Activated CD4-positive, alpha-beta T cell treated with anti-CD3 and anti-CD28 coated beads for 24 hours (primary cell): ENCODE results near the gene TAS2R42.
A peak's percentile ranks its signal among the peaks of the same experiment; 100 is the strongest.

ENCODE experiments used
- DNase-seq, 2 donors: peaks; one replicate each; pipeline ENCODE4 v3.0.0-alpha.2; 2020; ENCODE audit warnings: low read depth in 2 of 2

TAS2R42 gene, protein sequence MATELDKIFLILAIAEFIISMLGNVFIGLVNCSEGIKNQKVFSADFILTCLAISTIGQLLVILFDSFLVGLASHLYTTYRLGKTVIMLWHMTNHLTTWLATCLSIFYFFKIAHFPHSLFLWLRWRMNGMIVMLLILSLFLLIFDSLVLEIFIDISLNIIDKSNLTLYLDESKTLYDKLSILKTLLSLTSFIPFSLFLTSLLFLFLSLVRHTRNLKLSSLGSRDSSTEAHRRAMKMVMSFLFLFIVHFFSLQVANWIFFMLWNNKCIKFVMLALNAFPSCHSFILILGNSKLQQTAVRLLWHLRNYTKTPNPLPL

DNA sequence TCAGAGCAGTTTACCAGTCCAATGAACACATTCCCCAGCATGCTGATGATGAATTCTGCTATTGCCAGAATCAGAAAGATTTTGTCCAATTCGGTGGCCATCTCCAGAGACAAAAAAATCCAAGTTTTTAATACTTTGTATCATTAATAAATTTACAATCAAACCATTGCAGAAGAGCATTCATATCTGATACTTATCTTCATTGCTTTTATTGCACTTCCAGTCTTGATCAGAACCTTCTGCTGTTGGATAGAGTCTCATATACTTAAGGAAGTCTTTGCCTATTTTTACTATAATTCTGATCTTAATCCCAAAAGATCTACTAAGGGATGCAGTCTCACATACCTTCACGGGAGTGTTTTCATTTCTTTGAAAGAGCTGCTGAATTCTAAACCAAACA is at the start of gene TAS2R42:
Gene TAS2R42 (minus strand): TSS at position 101 of the 400 bp plus-strand sequence. CDS start 0 bp downstream, at position 101.
- DNase-seq = no peak

DNA sequence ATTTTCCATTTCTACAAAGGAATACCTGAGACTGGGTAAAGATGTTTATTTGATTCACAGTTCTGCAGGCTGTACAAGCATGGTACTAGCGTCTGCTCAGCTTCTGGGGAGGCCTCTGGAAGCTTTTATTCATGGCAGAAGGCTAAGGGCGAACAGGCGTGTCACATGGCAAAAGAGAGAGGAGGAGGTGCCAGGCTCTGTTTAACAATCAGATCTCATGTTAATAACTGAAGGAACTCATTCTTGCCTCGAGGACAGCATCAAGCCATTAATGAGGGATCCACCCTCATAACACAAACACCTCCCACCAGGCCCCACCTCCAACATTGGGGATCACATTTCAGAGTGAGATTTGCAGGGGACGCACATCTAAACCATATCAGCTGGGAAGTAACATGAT is 46.8 kb upstream of the TAS2R42 start:
- DNase-seq = no peak

DNA sequence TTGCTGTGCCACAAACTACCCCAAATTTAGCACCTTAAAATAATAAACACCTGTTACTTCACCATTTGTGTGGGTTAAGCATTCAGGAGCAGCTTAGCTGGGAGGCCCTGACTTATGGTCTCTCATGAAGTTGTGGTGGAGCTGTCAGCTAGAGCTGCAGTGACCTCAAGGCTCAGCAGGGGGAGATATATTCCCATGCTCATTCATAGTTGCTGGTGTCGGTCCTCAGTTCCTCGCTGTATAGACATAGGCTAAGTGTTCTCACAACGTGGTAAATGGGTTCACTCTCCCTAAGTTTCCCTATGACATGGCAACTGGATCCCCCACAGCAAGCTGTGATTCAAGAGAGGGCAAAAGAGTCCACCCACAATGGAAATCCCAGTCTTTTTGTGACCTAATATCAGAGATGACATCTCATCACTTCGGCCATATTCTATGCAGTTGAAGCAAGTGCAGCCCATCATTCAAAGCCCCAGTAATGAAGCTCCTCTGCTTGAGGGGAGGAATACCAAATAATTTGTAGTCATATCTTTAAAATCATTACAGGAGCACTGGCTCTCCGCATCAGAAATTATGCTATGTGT is 41.7 kb upstream of the TAS2R42 start:
- DNase-seq = peak in 1 of 2 donors; percentile 14

DNA sequence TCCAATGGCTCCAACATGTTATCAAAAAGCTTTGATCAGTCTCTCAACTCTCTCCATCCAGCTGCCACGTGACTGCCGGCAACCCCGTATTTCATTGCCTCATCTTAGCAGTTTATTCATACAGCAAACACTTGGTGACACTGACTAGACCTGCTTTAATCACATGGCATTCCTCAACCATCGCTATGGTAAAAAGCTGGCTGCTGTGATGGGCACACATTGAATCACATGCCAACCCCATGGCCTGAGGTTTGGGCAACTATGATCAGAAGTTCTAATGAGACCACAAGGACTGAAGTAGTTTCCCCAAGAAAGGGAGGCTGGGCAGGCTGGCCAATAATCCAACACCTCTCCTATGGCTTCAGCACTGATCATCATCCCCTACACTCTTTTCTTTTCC is 40.6 kb upstream of the TAS2R42 start:
- no peak for DNase-seq

DNA sequence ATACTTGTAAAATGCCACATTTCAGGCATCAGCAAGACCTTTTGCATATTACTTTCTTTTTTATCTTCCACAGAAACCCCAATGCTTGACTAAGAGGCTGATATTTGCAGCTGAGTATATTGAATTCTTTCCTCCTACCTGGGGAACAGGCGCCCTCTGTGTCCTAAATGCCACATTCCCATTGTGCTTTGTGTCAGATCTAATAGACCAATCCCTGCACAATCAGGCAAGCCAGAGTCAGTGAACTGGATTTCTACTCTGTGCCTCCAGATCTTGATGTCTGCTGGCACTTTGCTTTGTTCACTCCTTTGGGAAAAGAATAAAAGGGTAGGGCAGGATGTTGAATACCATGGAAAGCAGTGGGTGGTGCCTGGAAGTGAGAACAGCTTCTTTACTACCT is 22.4 kb upstream of the TAS2R42 start:
- no peak for DNase-seq

DNA sequence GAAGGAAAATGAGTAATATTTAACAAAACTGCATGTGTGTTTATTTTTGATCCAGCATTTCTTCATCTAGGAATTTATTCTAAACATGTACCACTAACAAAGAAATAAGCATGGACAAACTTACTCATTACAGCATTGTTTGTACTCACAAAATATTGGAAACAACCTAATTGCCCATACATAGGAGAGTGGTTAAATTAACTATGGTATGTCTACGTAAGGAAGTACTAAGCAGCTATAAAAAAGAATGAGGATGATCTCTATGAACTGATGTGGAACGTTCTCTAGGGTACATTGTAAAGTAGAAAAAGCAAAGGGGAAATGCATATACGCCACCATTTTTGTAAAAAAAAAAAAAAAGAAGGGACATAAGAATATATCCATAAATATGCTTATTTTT is 17.4 kb upstream of the TAS2R42 start:
- DNase-seq = no peak

DNA sequence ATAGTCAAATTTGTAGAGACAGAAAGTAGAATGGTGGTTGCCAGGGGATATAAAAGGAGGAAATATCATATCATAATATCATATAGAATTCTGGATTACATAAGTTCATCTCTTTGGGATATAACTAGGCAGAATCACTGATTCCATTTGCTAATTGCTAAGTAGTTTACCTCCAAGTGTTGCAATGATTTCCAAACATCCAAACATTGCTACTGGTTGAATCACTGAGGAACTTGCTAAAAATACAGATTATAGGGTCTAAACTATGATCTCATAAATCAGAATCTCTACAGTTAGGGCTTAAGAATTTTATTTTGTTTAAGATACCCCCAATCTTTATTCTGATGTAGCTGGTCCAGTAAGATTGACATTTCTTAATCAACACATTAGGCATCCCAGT is 16.1 kb upstream of the TAS2R42 start:
- DNase-seq = no peak

DNA sequence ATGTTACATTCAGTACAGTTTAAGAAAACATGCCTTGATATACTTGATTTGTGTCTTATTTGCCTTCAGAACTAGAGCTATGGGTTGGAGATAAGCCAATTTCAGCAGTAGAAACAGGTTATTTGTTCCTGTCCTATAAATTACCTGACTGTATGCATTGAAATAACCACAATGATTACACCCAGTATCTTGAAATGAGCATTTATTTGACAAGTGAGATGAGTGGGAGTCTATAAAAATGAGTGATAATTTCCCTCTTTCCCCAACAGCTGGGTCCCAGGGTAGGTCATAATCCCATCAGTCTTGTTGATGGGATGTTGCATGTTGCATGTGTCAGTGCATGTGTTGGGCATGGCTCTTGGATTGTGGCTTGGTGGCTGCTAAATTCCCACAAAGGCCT is 3.7 kb downstream of the TAS2R42 start:
- DNase-seq = no peak

DNA sequence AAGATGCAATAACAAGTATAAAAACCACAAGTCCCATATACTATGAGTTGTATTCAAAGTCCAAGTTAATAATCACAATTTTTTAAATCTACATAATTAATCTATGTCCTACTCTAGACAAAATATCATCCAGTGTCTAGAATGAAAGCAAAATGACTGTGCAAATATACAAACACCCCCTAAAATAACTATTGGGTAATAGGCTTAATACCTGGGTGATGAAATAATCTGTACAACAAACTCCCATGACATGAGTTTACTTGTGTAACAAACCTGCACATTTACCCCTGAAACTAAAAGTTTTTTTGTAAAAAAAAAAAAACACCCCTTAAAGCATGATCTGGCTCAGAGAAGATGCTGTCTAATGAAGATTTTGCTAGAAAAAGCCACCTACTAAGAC is 4.2 kb downstream of the TAS2R42 start:
- no peak for DNase-seq

DNA sequence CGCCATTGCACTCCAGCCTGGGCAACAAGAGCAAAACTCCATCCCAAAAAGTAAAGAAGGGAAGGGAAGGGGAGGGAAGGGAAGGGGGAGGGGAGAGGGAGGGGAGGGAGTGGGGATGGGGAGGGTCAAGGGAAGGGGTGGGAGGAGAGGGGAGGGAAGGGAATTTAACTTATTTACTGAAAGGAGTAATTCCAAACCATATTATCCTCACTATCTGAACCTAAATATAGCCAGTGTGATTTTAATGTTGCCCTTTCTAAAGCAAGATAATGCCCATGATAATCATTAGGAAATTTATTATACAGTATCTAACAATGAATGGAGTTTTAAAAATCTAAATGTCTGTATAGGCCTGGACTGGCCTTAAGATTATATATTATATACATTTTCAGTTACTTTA is 8.5 kb downstream of the TAS2R42 start:
- DNase-seq = no peak

DNA sequence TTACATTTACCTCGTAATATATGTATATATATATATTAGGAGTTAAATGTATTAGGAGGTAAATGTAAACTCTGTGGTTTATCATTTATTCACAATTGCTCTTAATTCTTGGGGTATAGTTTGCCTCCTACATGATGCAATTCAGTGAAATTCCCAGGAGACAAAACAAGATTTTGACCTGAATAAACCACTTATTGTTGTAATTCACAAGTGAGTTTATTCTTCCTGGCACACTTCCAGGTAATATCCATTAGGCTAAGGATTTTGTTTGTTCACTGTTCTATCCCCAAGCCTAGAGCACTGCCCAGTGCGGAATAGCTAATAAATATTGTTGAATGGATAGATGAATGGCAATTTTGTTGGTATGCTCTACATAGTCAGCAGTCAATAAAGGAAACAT is 12.7 kb downstream of the TAS2R42 start:
- DNase-seq = no peak

DNA sequence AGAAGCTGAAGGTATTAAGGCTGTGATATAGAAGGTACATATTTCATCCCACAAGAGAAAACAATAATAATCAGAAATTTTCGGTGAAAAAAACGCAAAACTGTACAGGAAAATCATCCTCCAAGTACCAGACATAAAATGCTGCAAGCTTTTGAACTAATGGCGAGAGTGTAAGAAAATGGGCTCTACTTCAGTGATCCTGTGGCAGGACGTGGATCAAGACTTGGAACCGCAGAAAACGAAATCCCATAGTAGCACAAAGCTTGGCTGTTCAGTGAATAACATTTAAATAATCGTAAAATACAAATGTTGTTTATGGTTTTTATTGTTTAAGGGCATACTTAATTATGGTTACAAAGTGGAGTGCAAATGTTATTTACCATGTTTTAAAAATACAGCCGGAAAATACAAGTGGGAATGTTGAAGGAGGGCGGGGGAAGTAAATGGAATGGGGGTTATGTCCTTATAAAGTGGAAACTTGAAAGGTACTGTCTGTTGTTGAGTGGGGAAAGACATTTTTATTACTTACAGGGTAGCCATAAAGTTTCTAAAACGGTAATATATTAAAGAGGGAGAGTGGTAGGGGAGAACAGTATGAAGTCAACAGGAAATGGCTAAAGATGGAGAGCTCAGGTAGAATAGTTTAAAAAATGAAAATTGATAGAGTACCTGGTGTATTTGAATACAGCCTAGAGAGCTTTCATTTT is 14.6 kb downstream of the TAS2R42 start:
- DNase-seq = no peak

DNA sequence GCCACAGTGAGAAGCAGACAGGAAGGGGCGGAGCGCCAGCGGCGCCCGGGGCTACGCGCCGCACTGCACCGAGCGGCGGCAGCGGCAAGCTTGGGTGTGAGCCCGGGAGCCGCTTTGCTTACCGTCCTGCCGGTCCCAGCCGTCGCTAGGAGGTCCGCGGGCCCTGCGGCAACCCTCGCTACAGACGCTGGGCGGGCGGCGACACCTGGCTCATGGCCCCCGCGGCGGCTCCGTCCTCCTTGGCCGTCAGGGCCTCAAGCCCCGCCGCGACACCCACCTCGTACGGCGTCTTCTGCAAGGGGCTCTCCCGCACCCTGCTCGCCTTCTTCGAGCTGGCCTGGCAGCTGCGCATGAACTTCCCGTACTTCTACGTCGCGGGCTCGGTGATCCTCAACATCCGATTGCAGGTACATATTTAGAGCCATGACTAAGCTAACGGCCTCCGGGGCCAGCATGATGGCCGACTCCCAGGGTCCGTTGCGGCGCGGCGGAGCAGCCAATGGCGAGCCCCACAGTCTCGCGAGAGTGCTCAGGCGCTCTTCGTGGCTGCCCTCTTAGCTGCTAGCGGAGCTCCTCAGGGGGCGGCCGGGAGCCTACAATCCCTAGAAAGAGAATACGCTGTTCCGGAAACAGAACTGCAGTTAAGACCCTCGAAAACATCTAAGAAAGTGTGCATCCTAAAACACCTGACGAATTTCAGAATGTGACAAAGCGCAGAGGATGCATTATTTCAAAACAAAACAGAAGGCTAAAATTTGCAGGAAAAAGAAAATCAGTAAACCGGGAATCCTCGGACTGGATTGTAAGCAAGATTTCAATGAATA is 15.4 kb downstream of the TAS2R42 start, which contains the start of gene SMIM10L1:
Gene SMIM10L1 (plus strand): TSS at position 50 of the 824 bp plus-strand sequence. CDS start 163 bp downstream, at position 213.
- DNase-seq = peak; percentile 72 to 79

DNA sequence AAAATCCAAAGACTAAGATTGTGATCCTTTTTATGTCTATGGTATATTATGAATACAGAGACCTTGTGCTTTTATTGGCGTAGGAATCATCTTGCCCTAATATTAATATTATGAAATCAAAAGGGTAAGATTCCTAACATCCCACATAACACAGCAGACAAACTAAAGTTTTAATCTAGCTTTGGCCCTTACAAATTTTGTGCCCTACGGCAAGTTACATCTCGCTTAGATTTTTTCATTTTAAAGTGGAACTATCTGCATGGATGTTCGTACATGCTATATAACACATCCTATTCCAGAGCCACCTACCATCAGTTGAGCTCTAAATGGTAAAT is 16.0 kb downstream of the TAS2R42 start:
- DNase-seq = no peak

DNA sequence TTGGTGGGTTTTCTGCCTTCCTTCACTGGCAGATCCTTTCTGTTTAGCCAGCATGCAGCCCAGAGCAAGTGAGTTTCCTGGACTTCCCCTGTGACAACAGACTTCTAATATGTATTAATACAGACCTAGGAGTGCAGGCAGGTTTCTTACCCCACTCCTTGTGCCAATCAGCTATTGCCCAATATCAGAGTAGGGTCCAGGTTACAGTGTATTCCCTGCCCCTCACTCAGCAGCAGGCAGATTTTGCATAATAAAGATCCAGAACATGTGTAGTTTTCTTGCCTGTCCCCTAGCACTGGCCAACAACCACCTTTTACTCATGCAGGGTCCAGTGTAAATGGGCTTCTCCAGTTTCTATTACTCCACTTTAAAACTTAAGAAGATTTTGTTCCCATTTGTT is 20.4 kb downstream of the TAS2R42 start:
- no peak for DNase-seq

DNA sequence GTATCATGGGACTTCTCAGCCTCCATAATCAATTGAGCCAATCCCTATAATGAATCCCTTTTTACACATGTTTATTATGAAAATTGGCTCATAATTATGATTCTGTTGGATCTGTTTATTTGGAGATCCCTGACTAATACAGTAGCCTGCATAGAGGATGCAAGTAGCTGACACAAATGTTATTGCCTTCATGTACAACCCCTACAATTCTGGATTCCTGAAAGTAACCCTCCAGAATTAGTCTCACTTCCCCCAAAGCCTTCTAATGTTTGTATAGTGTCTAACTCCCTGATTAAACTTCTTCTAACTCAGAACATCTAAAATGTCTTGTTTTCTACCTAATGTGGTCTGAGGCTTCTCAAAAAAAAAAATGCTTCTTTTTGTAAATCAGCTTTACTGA is 22.4 kb downstream of the TAS2R42 start:
- DNase-seq = no peak

DNA sequence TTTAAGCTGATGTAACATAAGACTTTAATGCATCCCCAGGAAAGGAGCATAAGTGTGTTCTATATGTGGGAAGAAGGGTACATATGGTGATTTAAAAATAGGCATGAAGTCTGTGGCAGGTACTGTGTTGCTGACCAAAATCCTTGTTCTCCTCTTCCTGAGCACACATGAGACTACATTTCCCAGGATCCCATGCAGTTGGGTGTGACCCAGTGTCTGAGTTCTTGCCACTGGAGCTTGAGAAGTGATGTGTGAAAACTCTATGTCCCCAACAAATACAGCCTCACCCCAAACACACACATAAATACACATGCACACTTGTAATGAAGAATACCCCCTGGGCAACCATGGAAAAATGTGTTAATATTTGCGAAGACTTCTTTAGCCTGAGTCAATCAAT is 24.2 kb downstream of the TAS2R42 start:
- DNase-seq = no peak

DNA sequence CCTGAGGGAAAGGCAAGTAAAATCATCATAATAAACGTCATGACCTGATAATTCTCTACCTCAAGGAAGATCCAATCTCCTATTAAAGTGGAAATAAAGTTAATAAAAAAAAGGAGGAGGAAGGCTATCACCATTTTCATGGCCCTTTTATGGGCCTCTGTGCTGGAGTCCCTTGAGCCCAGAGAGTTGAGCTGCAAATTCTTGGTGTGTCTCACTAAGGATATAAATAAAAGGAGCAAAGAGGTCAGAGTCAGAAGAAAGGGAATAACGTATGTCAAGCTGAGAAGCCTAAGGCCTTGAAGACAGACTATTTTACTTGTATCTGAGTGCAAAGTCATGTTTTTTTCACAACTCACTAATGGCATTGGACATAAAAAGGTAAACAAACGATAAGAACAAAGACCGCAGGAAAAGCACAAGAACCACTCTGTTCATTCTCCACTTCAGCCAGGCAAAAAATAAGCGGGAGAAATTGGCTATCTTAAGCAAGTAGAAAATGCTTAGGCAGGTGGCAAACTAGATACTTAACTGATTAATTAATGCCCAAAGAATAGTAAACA is 27.8 kb downstream of the TAS2R42 start:
- no peak for DNase-seq

DNA sequence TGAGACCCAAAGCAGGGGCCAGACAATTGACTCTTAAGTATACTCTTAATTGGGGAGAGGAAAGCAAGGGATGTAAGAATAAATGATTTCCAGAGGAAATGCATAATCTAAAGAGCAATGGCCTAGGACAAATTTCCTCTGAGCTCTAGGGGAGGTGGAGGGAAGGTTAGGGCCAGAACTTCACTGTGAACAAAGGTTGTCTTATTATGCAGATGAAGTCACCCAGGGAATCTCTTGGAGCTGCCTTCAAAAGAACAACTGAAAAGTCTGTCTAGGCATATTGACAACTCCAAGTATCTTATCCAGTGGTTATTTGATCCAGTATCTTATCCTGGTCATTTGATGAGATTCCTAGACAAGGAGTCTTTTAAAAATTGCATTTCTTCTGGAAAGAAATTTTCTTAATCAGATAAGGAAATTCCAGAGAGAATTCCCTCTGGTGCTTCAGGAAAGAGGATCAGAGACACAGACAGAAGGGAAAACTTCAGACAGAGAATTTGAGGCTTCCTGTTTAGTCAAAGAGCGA is 32.3 kb downstream of the TAS2R42 start:
- no peak for DNase-seq

DNA sequence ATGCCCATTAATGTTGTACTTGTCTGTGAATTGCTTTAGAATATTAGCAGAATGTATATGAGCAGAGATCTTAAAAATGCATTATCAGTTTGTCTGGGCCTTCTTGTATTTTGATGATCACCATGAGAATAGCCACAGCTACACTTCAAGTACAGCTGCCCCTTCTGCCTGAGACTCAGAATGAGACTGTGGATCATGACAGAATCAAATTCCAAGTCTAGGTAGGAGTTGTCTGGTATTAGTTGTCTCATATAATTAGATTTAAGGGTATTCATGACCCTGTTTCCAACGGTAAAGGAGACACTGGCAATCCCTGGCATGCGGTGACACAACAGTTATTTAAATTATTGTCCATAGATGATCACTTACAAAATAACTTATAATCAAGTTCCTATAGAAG is 34.0 kb downstream of the TAS2R42 start:
- DNase-seq = no peak

DNA sequence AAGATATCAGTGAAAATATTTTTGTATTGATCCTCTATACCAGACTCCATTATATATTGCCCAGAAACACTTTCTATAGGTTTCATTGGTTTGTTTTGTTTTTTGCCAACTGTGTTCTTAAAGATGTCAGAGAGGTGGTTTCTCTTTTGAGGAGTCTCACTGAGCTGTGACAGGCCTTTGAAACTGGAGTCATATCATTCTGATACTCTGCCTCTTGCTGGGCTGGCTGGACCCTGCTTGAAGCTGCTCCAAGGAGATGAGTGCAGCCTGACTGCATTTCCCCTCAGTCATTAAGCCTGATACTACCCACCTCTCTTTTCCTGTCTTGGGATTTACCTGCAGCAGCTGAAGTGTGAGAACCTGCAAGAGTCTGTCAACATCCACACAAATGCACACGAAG is 35.9 kb downstream of the TAS2R42 start:
- no peak for DNase-seq

DNA sequence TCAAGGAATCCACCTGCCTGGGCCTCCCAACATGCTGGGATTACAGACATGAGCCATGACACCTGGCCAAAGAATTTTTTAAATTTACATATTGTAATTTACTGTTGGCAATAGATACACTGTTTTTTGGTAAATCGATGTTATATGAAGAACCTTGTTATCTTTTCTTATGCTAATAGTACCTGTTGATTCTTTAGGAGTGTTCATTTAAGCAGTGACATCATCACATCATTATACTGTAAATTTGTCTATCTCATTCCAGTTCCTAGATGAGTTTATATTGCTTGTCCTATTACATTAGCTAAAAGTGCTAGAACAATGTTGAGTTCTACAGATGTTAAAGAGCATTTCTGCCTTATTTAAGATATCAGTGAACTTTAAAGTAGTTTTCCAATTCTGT is 39.3 kb downstream of the TAS2R42 start:
- DNase-seq = no peak
